DND-41 (cell line): ENCODE data around the gene THBS4.

Experiments used
- ATAC-seq: fragments of 200-7000 bp; cut with Tn5 transposase; 3 replicates; pipeline ENCODE4 v1.9.1; 2021; ENCODE audit warnings: low read depth; ENCODE audit not compliant: insufficient read depth
- DNase-seq: peaks from one replicate; pipeline ENCODE4 v3.0.0-alpha.2; 2020
- H2AFZ ChIP-seq: 2 replicates; pipeline ENCODE4 v1.6.0; 2012; ENCODE audit warnings: low read depth, low read length
- H3K27ac ChIP-seq: 2 replicates; pipeline ENCODE4 v1.5.1; 2012; ENCODE audit warnings: low read length, inconsistent platforms
- H3K27me3 ChIP-seq: fragments of 200-600 bp; sonication (generic); 2 replicates; pipeline ENCODE4 v1.6.0; 2012; ENCODE audit warnings: low read length, mild to moderate bottlenecking, inconsistent platforms; ENCODE audit not compliant: insufficient read depth, poor library complexity
- H3K36me3 ChIP-seq: 2 replicates; pipeline ENCODE4 v1.5.1; 2012; ENCODE audit warnings: low read length, inconsistent platforms; ENCODE audit not compliant: insufficient read depth
- H3K4me1 ChIP-seq: 2 replicates; pipeline ENCODE4 v1.5.1; 2012; ENCODE audit warnings: mild to moderate bottlenecking, low read length; ENCODE audit not compliant: insufficient read depth
- H3K4me2 ChIP-seq: 2 replicates; pipeline ENCODE4 v1.6.0; 2012; ENCODE audit warnings: mild to moderate bottlenecking, moderate library complexity, low read length, inconsistent platforms; ENCODE audit not compliant: insufficient read depth
- H3K4me3 ChIP-seq, 2 experiments: fragments of 200-600 bp in 1 of 2; shearing (Covaris generic) in 1 of 2; 2 replicates each; pipeline ENCODE4 v1.5.1; 2012 to 2016; ENCODE audit warnings: inconsistent platforms in 2 of 2, low read length in 2 of 2, mild to moderate bottlenecking in 2 of 2, low read depth in 1 of 2, moderate library complexity in 1 of 2
- H3K79me2 ChIP-seq: 2 replicates; pipeline ENCODE4 v1.6.0; 2012; ENCODE audit warnings: low read length, inconsistent platforms; ENCODE audit not compliant: insufficient read depth
- H3K9ac ChIP-seq: 2 replicates; pipeline ENCODE4 v1.6.0; 2012; ENCODE audit warnings: low read depth, mild to moderate bottlenecking, inconsistent platforms, low read length, moderate library complexity
- H3K9me3 ChIP-seq: 2 replicates; pipeline ENCODE4 v1.5.1; 2012; ENCODE audit warnings: low read length, moderate library complexity, mild to moderate bottlenecking, inconsistent platforms; ENCODE audit not compliant: insufficient read depth, severe bottlenecking
- H4K20me1 ChIP-seq: 2 replicates; pipeline ENCODE4 v1.6.0; 2012; ENCODE audit warnings: low read length; ENCODE audit not compliant: insufficient read depth
- EZH2 ChIP-seq: IDR thresholded peaks from 3 replicates; pipeline ENCODE4 v1.6.1; 2012; ENCODE audit warnings: borderline replicate concordance, low read depth, mild to moderate bottlenecking, moderate library complexity, low read length, inconsistent platforms; ENCODE audit not compliant: severe bottlenecking
- TF ChIP-seq, protein P1 (sequence below): IDR thresholded peaks from 2 replicates; pipeline ENCODE4 v1.5.1; 2012; ENCODE audit warnings: borderline replicate concordance, low read length, moderate library complexity, mild to moderate bottlenecking; ENCODE audit not compliant: poor library complexity, severe bottlenecking; ENCODE audit errors: extremely low read depth

Gene THBS4

DNA sequence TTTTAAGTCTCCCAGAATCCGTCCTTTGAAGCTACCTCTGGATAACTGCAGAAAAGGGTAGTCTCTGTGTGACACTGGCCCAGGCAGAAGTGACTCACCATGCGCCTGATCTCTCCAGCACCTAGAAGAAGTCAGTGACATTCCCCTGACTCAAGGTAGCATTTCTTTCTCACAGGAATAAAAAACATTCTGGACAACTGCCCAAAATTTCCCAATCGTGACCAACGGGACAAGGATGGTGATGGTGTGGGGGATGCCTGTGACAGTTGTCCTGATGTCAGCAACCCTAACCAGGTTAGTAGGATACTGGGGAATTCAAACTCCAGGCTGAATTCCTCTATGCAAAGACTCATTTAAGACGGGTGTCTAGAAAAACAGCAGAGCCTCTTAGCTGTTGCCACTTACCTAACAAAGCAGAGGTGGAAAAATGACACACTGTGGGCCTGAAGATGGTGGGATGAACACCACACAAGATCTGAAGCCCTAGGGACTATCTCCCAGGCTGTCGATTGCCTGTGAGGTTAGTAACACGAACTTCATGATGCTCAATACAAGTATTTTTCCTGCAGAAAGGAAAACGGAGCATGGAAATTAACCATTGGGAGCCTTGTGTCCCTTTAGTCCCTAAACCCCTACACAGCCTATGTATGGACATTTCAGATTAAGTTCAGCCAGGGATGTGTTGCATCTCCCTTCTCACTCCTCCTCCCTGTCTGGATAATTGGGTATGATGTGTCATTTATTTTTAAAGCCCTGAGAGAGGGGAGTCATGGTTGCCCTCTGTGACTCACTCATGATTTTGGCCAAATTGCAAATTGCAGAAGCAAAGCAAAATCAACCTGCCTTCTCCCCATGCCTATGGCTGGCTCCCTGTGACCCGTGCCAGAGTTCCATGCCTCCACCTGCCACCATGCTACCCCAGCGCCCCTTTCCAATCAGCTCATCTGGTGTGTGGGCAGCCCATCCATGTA, 37.2 kb downstream of the THBS4 start:
- Histone ChIP-seq H3K27ac (no peak overlapping the region), H3K4me2 (no peak overlapping the region), H3K36me3 (no peaks in the 10 kb centered on the region), H2AFZ (no peak overlapping the region), H3K4me1 (no peaks in the 10 kb centered on the region), H3K9me3 (no peaks in the 10 kb centered on the region), H3K79me2 (no peaks in the 10 kb centered on the region), H3K27me3 (no peaks in the 10 kb centered on the region), H3K9ac (no peak overlapping the region), H3K4me3 (no peak overlapping the region), H4K20me1 (no peaks in the 10 kb centered on the region)
- TF ChIP-seq EZH2: no peak
- TF ChIP-seq, protein P1, sequence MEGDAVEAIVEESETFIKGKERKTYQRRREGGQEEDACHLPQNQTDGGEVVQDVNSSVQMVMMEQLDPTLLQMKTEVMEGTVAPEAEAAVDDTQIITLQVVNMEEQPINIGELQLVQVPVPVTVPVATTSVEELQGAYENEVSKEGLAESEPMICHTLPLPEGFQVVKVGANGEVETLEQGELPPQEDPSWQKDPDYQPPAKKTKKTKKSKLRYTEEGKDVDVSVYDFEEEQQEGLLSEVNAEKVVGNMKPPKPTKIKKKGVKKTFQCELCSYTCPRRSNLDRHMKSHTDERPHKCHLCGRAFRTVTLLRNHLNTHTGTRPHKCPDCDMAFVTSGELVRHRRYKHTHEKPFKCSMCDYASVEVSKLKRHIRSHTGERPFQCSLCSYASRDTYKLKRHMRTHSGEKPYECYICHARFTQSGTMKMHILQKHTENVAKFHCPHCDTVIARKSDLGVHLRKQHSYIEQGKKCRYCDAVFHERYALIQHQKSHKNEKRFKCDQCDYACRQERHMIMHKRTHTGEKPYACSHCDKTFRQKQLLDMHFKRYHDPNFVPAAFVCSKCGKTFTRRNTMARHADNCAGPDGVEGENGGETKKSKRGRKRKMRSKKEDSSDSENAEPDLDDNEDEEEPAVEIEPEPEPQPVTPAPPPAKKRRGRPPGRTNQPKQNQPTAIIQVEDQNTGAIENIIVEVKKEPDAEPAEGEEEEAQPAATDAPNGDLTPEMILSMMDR: no peak
- DNase-seq (no peak), ATAC-seq (no peak)

DNA sequence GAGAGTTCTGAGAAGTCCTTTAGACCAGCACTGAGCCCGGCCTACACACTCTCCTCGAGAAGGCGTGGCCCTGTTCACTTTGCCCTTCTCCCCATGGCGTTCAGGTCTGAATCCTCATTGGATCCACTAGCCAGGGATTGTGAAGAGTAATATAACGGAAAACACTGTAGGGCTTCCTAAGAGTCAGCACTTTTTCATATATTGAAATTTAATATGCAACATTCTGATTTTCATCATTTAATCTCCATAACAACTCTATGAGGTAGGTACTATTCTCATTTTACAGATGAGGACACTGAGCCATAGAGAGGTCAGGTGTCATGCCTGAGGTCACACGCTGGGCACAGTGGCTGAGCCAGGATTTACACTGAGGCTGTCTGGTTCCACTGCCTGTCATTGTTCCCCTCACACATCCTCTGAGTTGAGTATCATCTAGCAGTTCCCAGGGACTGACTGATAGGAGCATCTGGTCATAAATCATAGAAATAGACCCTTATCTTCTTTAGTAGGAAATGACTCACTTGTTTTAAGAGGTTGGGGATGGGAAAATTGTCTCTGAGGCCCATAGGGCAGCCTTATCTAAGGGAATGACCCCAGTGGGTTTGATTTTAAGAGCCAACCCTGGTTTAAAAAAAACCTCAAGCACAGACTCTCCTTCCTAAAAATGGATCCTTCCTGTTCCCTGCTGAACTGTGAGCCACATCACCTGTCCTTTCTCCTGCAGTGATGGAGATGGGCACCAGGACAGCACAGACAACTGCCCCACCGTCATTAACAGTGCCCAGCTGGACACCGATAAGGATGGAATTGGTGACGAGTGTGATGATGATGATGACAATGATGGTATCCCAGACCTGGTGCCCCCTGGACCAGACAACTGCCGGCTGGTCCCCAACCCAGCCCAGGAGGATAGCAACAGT, 41.2 kb downstream of the THBS4 start:
- no peaks in the 10 kb centered on the region for H3K9me3 ChIP-seq
- H4K20me1 ChIP-seq: no peaks in the 10 kb centered on the region
- no peak overlapping the region for H3K9ac ChIP-seq
- no peak overlapping the region for H3K27ac ChIP-seq
- H3K4me2 ChIP-seq: no peak overlapping the region
- ATAC-seq: no peak
- TF ChIP-seq EZH2: no peak
- TF ChIP-seq, protein P1: no peak
- no peaks in the 10 kb centered on the region for H3K79me2 ChIP-seq
- no peak overlapping the region for H2AFZ ChIP-seq
- DNase-seq: no peak
- H3K4me1 ChIP-seq: no peaks in the 10 kb centered on the region
- no peaks in the 10 kb centered on the region for H3K27me3 ChIP-seq
- no peaks in the 10 kb centered on the region for H3K36me3 ChIP-seq
- no peak overlapping the region for H3K4me3 ChIP-seq

DNA sequence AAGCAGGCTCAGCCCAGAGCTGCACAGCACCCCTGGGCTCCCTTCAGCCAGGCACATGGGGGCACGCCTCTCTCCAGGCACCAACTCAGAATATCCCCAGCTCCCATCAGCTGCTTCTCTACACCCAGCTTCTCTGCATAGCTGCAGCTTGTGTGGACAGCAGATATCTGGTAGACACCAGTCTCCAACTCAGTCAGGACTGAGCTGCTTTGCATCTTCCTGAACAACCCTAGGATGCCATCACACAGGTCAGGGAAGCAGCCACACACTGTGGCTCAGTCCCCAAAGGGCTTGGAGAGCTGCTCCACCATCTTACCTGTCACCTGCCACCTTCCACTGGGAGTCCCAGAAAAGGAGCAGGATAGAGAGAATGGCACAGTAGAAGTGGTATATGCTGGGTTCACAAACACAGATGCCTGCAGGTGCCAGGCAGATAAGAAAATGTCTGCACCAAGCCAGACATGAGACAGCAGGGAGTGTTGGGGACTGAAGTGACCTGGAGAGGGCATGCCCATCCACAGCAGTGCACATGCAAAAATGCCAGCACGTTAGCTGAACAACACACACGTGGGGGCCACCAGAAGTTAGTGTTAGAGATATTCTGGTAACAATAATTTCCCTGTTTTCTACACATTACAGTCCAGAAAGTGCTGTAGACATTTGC, 42.0 kb downstream of the THBS4 start:
- H3K9me3 ChIP-seq: no peaks in the 10 kb centered on the region
- no peak for DNase-seq
- TF ChIP-seq, protein P1: no peak
- TF ChIP-seq EZH2: no peak
- no peaks in the 10 kb centered on the region for H3K36me3 ChIP-seq
- no peak overlapping the region for H3K27ac ChIP-seq
- no peak overlapping the region for H3K9ac ChIP-seq
- H3K79me2 ChIP-seq: no peaks in the 10 kb centered on the region
- H3K4me2 ChIP-seq: no peak overlapping the region
- no peak overlapping the region for H2AFZ ChIP-seq
- ATAC-seq: no peak
- no peaks in the 10 kb centered on the region for H3K27me3 ChIP-seq
- H4K20me1 ChIP-seq: no peaks in the 10 kb centered on the region
- no peak overlapping the region for H3K4me3 ChIP-seq
- H3K4me1 ChIP-seq: no peaks in the 10 kb centered on the region
